HG02678 (cell line): ENCODE measurements around the gene MEIKIN.

Experiments used
- ATAC-seq: cut with Tn5 transposase; IDR thresholded peaks from one replicate; pipeline ENCODE4 v1.9.1; 2021; ENCODE audit warnings: mild to moderate bottlenecking, moderate library complexity; ENCODE audit not compliant: unreplicated experiment

The MEIKIN gene

GRCh38 chr5:131945551-131946168, at the start of gene MEIKIN:
TSS of gene MEIKIN (minus strand) at chr5:131945663. CDS start at chr5:131945505, 158 bp downstream.
- ATAC-seq, result no peak

- ATAC-seq, result no peak
Measured at GRCh38 chr5:131994533-131995226, 49.2 kb upstream of the MEIKIN start.

- ATAC-seq, result no peak
Measured at GRCh38 chr5:131994090-131994489, 48.6 kb upstream of the MEIKIN start.

GRCh38 chr5:131993676-131994075, 48.2 kb upstream of the MEIKIN start:
- no peak for ATAC-seq

GRCh38 chr5:131992370-131992769, 46.9 kb upstream of the MEIKIN start:
- ATAC-seq, result no peak

GRCh38 chr5:131991593-131992324, 46.3 kb upstream of the MEIKIN start:
- no peak for ATAC-seq

- no peak for ATAC-seq
Measured at GRCh38 chr5:131990716-131991115, 45.3 kb upstream of the MEIKIN start.

- no peak for ATAC-seq
Measured at GRCh38 chr5:131988601-131989000, 43.1 kb upstream of the MEIKIN start.

GRCh38 chr5:131987251-131987650, 41.8 kb upstream of the MEIKIN start:
- no peak for ATAC-seq

- no peak for ATAC-seq
Measured at GRCh38 chr5:131986161-131986912, 40.9 kb upstream of the MEIKIN start.

GRCh38 chr5:131984956-131985665, 39.6 kb upstream of the MEIKIN start:
- no peak for ATAC-seq

- no peak for ATAC-seq
Measured at GRCh38 chr5:131983244-131983771, 37.8 kb upstream of the MEIKIN start.

GRCh38 chr5:131981516-131981915, 36.1 kb upstream of the MEIKIN start:
- no peak for ATAC-seq

GRCh38 chr5:131980696-131981095, 35.2 kb upstream of the MEIKIN start:
- no peak for ATAC-seq

- ATAC-seq, result no peak
Measured at GRCh38 chr5:131979816-131980215, 34.4 kb upstream of the MEIKIN start.

GRCh38 chr5:131977212-131977604, 31.7 kb upstream of the MEIKIN start:
- ATAC-seq, result no peak

- ATAC-seq, result no peak
Measured at GRCh38 chr5:131976414-131977211, 31.1 kb upstream of the MEIKIN start.

- ATAC-seq, result no peak
Measured at GRCh38 chr5:131974956-131975726, 29.7 kb upstream of the MEIKIN start.

- ATAC-seq, result no peak
Measured at GRCh38 chr5:131974622-131974955, 29.1 kb upstream of the MEIKIN start.
